Coronary artery (tissue), 2 donors: ENCODE data around the gene PIK3AP1.

Source experiments
- DNase-seq: peaks from one replicate; pipeline ENCODE4 v3.0.0-alpha.2; 2017; ENCODE audit warnings: low spot score
- H3K27ac ChIP-seq, 2 donors: fragments of 200-600 bp; sonication (generic); one replicate each; pipeline ENCODE4 v1.5.1; 2016 to 2019
- H3K4me3 ChIP-seq: fragments of 200-600 bp; sonication (generic); 2 replicates; pipeline ENCODE4 v1.5.1; 2016; ENCODE audit warnings: mild to moderate bottlenecking, moderate library complexity
- TF ChIP-seq, protein P1 (sequence below): fragments of 200-600 bp; sonication (generic); IDR thresholded peaks from one replicate; pipeline ENCODE4 v1.5.1; 2019; ENCODE audit warnings: antibody characterized with exemption

PIK3AP1 gene

DNA sequence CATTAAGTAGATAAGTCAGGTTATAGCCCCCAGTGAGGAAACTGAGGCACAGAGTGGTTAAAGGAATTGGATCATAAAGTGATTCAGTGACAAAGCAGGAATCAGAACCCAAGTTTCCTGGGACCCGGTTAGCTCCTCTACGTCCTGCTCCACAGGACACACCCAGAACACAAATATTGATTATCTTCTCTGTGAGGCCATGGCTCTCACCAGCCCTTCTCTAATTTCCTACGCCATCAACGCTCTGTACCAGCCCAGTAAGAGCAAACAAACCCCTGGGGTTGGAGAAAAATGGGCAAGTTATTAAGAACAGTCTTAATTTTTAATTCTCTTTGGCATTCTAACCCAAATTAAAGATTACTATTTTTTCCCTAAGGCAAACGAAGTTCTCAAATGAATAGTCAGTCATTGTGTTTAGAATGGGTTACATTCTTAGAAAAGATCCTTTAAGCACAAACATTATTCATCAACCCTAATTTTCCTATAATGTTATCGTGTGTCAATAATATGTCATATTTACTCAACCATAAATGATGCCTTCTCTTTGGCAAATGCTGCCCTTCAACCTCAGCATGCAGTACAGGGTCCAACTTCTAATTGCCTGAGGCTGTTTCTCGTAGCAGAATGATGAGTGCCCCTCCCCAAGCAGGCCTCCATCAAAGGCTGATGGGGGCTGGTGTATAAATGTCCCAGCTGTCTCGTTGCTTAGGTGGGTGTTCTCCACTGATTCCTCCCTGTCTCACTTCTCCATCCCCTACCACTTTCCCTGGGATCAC is 108.1 kb downstream of the PIK3AP1 start:
- H3K4me3 ChIP-seq = no peak overlapping the region
- H3K27ac ChIP-seq = no peak overlapping the region
- TF ChIP-seq, protein P1, sequence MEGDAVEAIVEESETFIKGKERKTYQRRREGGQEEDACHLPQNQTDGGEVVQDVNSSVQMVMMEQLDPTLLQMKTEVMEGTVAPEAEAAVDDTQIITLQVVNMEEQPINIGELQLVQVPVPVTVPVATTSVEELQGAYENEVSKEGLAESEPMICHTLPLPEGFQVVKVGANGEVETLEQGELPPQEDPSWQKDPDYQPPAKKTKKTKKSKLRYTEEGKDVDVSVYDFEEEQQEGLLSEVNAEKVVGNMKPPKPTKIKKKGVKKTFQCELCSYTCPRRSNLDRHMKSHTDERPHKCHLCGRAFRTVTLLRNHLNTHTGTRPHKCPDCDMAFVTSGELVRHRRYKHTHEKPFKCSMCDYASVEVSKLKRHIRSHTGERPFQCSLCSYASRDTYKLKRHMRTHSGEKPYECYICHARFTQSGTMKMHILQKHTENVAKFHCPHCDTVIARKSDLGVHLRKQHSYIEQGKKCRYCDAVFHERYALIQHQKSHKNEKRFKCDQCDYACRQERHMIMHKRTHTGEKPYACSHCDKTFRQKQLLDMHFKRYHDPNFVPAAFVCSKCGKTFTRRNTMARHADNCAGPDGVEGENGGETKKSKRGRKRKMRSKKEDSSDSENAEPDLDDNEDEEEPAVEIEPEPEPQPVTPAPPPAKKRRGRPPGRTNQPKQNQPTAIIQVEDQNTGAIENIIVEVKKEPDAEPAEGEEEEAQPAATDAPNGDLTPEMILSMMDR = no peak
- no peak for DNase-seq

DNA sequence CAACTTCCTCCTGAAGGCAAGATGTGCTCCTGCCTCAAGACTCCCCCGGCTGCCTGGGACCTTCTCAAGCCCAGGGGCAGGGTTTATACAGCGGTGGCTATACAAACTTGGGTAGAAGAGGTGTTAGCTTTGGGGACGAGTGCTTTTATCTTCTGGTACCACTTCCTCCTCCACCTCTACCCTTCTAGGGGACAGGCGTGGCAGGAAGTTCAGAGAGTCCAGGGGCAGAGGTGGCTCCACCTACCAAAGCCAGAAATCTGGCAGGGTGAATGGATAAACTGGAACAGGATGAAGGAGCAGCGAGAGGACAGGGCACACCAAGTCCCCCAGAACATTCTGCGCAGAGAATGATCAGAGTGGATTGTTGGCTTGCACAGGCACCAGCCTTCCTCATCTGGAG is 109.5 kb downstream of the PIK3AP1 start:
- H3K27ac ChIP-seq = no peak overlapping the region

DNA sequence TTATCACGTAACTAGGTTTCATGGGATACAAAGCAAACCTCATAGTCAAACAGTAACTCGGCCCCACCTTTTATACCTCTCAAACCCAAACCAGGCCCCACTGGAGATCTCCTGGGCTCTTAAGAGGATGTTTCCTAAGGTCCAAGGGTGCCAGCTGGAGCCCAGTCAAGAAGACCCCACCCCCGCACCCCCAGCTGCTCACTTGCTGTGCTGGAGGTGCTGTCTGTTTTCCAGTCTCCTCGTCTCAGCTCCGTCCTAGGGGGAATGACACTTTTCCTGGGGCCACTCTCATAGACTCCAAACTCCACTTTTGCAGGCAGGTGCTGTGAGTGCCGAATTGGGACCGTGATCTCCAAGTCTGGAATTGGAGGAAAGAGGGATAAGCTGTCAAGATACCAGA is 110.8 kb downstream of the PIK3AP1 start:
- DNase-seq = no peak
- no peak overlapping the region for H3K27ac ChIP-seq
- no peak overlapping the region for H3K4me3 ChIP-seq

More for the DNA sequence above, 109.5 kb downstream of the PIK3AP1 start:
- DNase-seq = no peak
- TF ChIP-seq, protein P1 = no peak
- H3K4me3 ChIP-seq = no peak overlapping the region

DNA sequence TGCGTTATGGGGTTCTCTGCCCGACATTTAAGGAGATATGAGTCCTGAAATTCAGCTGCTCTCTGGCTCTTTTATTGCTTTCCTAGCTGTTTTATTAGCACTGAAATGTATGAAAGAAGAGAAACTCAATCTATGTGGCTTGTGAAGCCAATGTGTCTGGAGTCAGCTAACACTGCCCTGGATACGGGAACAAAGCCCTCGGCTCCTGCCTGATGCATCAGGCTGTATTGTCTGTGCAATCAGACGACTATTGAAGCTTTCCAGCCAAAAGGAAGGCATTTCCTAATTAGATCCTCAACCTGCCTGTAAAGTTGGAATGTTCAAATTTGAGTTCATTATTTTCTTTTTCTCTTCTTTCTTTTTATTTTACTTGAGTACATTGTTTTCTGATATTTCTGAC is 111.5 kb downstream of the PIK3AP1 start:
- no peak for DNase-seq
- H3K27ac ChIP-seq = no peak overlapping the region
- TF ChIP-seq, protein P1 = no peak
- no peak overlapping the region for H3K4me3 ChIP-seq

More for the DNA sequence above, 110.8 kb downstream of the PIK3AP1 start:
- TF ChIP-seq, protein P1 = no peak

DNA sequence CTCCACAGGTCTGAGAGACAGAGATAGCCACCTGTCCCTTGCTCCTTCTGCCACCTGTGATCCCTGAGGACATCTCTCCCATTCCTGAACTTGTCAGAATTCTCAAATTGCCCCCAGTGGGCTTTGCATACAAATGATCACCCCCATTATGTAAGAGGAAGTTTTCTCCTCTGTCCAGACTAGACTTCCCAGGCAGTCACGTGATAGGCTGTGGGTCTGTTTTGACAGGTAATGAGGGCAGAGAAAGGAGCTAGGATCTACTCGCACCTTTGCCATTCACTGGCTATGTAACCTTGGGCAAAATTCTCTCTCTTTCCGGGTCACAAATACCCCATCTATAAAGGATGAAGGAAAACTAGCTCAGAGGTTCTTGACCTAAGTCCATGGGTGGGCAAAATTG is 112.1 kb downstream of the PIK3AP1 start:
- no peak overlapping the region for H3K27ac ChIP-seq
- TF ChIP-seq, protein P1 = no peak
- DNase-seq = no peak
- no peak overlapping the region for H3K4me3 ChIP-seq

DNA sequence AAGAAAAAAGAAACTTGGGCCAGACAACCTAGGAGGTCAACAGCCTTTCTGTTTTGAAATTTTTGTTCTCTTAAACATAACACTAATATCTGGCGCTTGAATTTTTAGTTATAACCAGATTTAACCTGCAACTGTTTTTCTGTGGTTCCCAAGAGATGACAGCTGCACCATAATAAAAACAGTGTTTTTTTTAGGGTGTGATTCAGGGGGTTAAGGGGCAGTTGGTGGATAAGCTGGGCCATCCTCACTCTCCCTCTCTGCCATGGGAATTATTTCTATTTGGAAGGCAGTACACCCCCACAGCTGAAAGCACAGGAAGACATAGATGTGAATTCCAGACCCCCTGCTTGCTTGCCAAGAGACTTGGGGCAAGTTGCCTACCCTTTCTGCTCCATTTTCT is 113.4 kb downstream of the PIK3AP1 start:
- DNase-seq = no peak
- Histone ChIP-seq H3K4me3 (no peak overlapping the region), H3K27ac (no peak overlapping the region)
- TF ChIP-seq, protein P1 = no peak

DNA sequence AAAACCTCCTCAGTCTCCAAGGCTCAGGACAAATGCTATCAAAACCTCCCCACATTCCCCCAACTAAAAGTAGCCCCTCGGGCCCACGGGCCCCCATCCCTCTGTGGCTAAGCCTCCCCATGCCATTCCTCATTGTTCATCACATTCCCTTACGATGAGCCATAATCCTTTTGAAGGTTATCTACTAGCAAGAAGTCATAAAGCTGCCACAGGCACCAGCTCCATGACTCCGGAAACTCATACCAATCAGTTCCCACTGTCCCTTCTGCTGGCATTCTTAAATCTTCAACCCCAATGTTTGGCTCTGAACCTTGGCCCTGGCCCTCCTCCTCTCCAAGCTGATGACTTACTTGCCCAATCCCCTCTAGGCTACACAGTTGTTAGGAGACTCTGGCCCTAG is 114.1 kb downstream of the PIK3AP1 start:
- Histone ChIP-seq H3K27ac (no peak overlapping the region), H3K4me3 (no peak overlapping the region)
- TF ChIP-seq, protein P1 = no peak
- no peak for DNase-seq
